ENCODE data around the gene FGB. TPM values are rescaled to one million over a fixed set of nuclear protein-coding genes. Genes with fewer than 3 reads are reported as not detected.
"Not testable (repeated sequence)": the region's sequence is repeated elsewhere in the genome, so short reads cannot be mapped to it uniquely, and the experiment has no call there.

FGB gene
- total RNA-seq, 4 donors from 2014 or later = not detected

- TF ChIP-seq CTCF (IDR thresholded peaks at IDR 0.05) = no peak
- DNase-seq (ENCODE audit: low spot score) (no peak), ATAC-seq (ENCODE audit: low FRiP score) (no peak)
Observed at GRCh38 chr4:154595807-154596206, 33.0 kb downstream of the FGB start.

DNA sequence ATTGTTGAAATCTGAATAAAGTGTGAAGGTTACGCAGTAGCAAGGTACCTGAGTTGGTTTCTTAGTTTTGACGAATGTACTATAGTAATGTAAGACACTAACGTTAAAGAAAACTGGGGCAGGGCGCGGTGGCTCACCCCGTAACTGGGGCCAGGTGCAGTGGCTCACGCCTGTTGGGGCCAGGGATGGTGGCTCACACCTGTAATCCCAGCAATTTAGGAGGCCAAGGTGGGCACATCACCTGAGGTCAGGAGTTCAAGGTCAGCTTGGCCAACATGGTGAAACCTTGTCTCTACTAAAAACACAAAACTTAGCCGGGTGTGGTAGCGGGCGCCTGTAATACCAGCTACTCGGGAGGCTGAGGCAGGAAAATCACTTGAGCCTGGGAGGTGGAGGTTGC is 34.5 kb downstream of the FGB start:
- ATAC-seq (ENCODE audit: low FRiP score); DNase-seq (ENCODE audit: low spot score): not testable (repeated sequence)

- no peak for TF ChIP-seq CTCF (IDR thresholded peaks at IDR 0.05)
- no peak for ATAC-seq (ENCODE audit: low FRiP score)
- DNase-seq (ENCODE audit: low spot score) = no peak
Observed at GRCh38 chr4:154597798-154598774, 35.3 kb downstream of the FGB start.

- DNase-seq (ENCODE audit: low spot score) = no peak
- TF ChIP-seq CTCF (IDR thresholded peaks at IDR 0.05) = no peak
- ATAC-seq (ENCODE audit: low FRiP score) = no peak
Observed at GRCh38 chr4:154602404-154603020, 39.7 kb downstream of the FGB start.

- no peak for DNase-seq (ENCODE audit: low spot score)
Observed at GRCh38 chr4:154603033-154603943, 40.5 kb downstream of the FGB start.

GRCh38 chr4:154604696-154605200 is 41.9 kb downstream of the FGB start:
- DNase-seq (ENCODE audit: low spot score) (no peak), ATAC-seq (ENCODE audit: low FRiP score) (no peak)
- TF ChIP-seq CTCF (IDR thresholded peaks at IDR 0.05) = no peak

More at GRCh38 chr4:154603033-154603943, 40.5 kb downstream of the FGB start:
- TF ChIP-seq CTCF (IDR thresholded peaks at IDR 0.05) = no peak
- ATAC-seq (ENCODE audit: low FRiP score) = no peak

Measured in omental fat pad (tissue), 4 donors.